ENCODE results near the gene RIPOR2.

GRCh38 chr6:24847402-24847801 lies 88.4 kb downstream of the RIPOR2 start:
- TF ChIP-seq EP300 (IDR thresholded peaks at IDR 0.05) (no peak), CTCF (IDR thresholded peaks at IDR 0.05) (no peak)

Data from tibial nerve (tissue), 4 donors.